A549 (cell line): ENCODE data around the gene FOSL1.

Source experiments
- CTCF ChIP-seq: fragments of >200 bp; sonication (Bioruptor Twin); formaldehyde crosslinking; IDR thresholded peaks from 3 replicates; pipeline ENCODE4 v1.5.1; 2016
- EHF ChIP-seq: fragments of 250-450 bp; sonication (Bioruptor Pico); IDR thresholded peaks from 2 replicates; pipeline ENCODE4 v1.5.0; 2020; ENCODE audit warnings: mild to moderate bottlenecking
- POLR2A ChIP-seq: IDR thresholded peaks from 2 replicates; pipeline ENCODE4 v1.6.1; 2012; ENCODE audit warnings: mild to moderate bottlenecking, low read length
- REST ChIP-seq: fragments of 200-600 bp; sonication (generic); IDR thresholded peaks from 2 replicates; pipeline ENCODE4 v1.6.1; 2016; ENCODE audit warnings: antibody characterized with exemption, mild to moderate bottlenecking, moderate library complexity
- SMC3 ChIP-seq: fragments of >200 bp; sonication (Bioruptor Twin); formaldehyde crosslinking; IDR thresholded peaks from 3 replicates; pipeline ENCODE4 v1.6.1; 2018; ENCODE audit warnings: inconsistent platforms
- SREBF2 ChIP-seq: fragments of 450-650 bp; IDR thresholded peaks from 2 replicates; pipeline ENCODE4 v1.6.1; 2014; ENCODE audit warnings: mild to moderate bottlenecking, moderate library complexity
- ZNF302 ChIP-seq: fragments of 250-450 bp; sonication (Bioruptor Pico); IDR thresholded peaks from 2 replicates; pipeline ENCODE4 v1.9.0; 2021; ENCODE audit warnings: inconsistent platforms, mild to moderate bottlenecking, moderate library complexity

- TF ChIP-seq EHF (CRISPR knock-in tag) (no peak), REST (no peak), CTCF (no peak), SMC3 (no peak), SREBF2 (no peak), POLR2A (no peak), ZNF302 (CRISPR knock-in tag) (no peak)
Measured at GRCh38 chr11:65906602-65907001, 6.4 kb upstream of the FOSL1 start.
